HFFc6 (cell line): ENCODE measurements around the gene SSRP1. TPM values are rescaled to one million over a fixed set of nuclear protein-coding genes. Genes with fewer than 3 reads are reported as not detected.
A peak's percentile ranks its signal among the peaks of the same experiment; 100 is the strongest.

ENCODE experiments used
- DNase-seq: peaks from one replicate; pipeline ENCODE4 v3.0.0-alpha.2; 2018
- H3K27ac Mint-ChIP-seq: 2 replicates; pipeline ENCODE4 v1.8.0; 2020; ENCODE audit warnings: mild to moderate bottlenecking, mixed read lengths
- H3K27me3 Mint-ChIP-seq: 2 replicates; pipeline ENCODE4 v1.8.0; 2021; ENCODE audit warnings: mild to moderate bottlenecking, moderate library complexity, mixed read lengths; ENCODE audit not compliant: insufficient read depth
- H3K36me3 Mint-ChIP-seq: 2 replicates; pipeline ENCODE4 v1.8.0; 2021; ENCODE audit warnings: low read depth, mixed read lengths
- H3K4me1 Mint-ChIP-seq: 2 replicates; pipeline ENCODE4 v1.8.0; 2020; ENCODE audit warnings: low read depth, mixed read lengths
- H3K4me3 Mint-ChIP-seq: 2 replicates; pipeline ENCODE4 v1.8.0; 2020; ENCODE audit warnings: mild to moderate bottlenecking, moderate library complexity, mixed read lengths
- H3K9me3 Mint-ChIP-seq: 2 replicates; pipeline ENCODE4 v1.8.0; 2020; ENCODE audit warnings: mild to moderate bottlenecking, mixed read lengths
- total RNA-seq, 6 experiments: library from RNA; stranded (reverse); fragmentation: NEBNext Ultra II Directional; extraction: Animal tissue kit (Norgen Biotek cat#: 25700); gene quantifications; 2 replicates in 1 of 6; 3 replicates in 5 of 6; pipeline ENCODE4 v1.2.3, GENCODE V29; 2021
- TF ChIP-seq, protein P1 (sequence below): fragments of 200-600 bp; sonication (generic); IDR thresholded peaks from 2 replicates; pipeline ENCODE4 v1.5.0; 2021; ENCODE audit warnings: antibody characterized with exemption, mild to moderate bottlenecking

The SSRP1 gene
- total RNA-seq, 6 experiments from 2014 or later, result 84.0 to 141 (median 133) TPM

DNA sequence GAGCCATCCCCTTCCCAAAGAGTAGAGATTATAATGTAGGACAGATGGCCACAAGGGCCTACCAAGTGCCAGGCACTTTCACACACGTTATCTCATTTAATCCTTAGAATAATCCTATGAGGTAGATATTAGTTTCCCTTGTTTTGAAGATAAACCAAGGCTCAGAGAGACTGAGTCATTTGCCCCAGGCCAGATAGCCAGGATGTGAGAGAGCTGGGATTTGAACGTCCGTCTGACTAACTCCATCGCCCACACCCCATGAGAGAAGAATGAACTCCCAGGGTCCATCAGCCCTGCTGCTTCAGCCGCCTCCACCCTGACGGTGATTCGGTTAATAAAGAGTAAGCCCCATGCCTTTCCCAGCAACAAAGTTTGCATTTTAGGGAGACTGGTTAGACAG, 34.6 kb upstream of the SSRP1 start:
- TF ChIP-seq, protein P1, sequence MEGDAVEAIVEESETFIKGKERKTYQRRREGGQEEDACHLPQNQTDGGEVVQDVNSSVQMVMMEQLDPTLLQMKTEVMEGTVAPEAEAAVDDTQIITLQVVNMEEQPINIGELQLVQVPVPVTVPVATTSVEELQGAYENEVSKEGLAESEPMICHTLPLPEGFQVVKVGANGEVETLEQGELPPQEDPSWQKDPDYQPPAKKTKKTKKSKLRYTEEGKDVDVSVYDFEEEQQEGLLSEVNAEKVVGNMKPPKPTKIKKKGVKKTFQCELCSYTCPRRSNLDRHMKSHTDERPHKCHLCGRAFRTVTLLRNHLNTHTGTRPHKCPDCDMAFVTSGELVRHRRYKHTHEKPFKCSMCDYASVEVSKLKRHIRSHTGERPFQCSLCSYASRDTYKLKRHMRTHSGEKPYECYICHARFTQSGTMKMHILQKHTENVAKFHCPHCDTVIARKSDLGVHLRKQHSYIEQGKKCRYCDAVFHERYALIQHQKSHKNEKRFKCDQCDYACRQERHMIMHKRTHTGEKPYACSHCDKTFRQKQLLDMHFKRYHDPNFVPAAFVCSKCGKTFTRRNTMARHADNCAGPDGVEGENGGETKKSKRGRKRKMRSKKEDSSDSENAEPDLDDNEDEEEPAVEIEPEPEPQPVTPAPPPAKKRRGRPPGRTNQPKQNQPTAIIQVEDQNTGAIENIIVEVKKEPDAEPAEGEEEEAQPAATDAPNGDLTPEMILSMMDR, result no peak
- peaks cover 18% of the 10 kb centered on the region for H3K4me1 Mint-ChIP-seq
- peak overlapping the region; percentile 67 for H3K27ac Mint-ChIP-seq
- no peaks in the 10 kb centered on the region for H3K36me3 Mint-ChIP-seq
- peaks cover 5% of the 10 kb centered on the region for H3K27me3 Mint-ChIP-seq
- H3K9me3 Mint-ChIP-seq, result no peaks in the 10 kb centered on the region
- H3K4me3 Mint-ChIP-seq, result peak overlapping the region; percentile 10; the same call in 1 of the 2 replicates
- peak; percentile 77 for DNase-seq

DNA sequence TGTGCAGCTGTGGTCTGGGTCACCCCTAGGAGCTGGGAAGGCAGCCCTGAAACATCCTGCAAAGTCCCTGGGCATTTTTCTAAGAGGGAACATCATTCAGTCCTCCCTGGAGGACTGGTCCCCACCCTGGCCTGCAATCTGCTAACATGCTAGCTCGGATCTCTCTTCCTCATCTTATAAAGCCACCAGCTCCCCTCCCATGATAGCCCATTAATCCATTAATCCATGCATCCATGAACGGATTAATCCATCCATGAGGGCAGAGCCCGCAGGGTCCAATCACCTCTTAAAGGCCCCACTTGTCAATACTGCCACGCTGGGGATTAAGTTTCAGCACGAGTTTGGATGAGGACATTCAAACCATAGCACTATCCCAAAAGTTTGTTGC, 33.1 kb upstream of the SSRP1 start:
- Mint-ChIP-seq H3K9me3 (no peaks in the 10 kb centered on the region), H3K4me3 (no peak overlapping the region), H3K27ac (no peak overlapping the region), H3K36me3 (no peaks in the 10 kb centered on the region), H3K27me3 (peaks cover 14% of the 10 kb centered on the region), H3K4me1 (peaks cover 18% of the 10 kb centered on the region)
- DNase-seq, result no peak
- TF ChIP-seq, protein P1, result no peak

DNA sequence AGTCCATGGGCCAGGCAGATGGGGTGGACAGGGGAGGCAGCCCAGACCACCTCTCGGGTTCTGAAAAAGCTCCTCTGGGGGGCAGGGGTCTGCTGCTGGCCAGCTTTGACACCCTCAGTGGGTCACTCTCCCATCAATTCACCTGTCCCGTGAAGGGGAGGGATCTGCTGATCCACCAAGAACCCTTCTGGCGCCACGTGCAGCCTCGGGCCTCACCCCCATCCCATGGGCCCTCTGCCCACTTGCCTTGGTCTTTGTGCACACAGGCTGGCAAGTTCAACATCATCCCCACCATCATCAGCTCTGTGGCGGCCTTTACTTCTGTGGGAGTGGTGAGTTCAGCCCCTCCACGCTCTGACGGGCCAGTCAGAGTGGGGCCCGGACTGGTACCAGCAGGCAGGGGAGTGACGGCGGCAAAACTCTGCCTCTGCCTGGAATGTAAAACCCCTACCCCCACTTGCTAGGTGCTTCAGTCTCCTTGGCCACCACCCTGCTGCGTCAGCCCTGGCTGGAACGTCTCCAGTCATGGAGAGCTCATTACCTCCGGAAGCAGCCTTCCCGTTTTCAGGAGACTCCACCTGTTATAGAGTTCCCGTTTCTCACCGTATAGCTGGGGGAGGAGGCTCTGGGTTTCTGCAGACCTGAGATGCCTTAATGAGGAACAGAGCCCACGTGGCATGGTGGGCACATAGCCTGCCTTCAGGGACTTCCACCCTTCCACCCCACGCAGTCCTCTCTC, 32.6 kb upstream of the SSRP1 start:
- Mint-ChIP-seq H3K27me3 (peaks cover 18% of the 10 kb centered on the region), H3K4me3 (no peak overlapping the region), H3K36me3 (no peaks in the 10 kb centered on the region), H3K9me3 (no peaks in the 10 kb centered on the region), H3K27ac (no peak overlapping the region), H3K4me1 (peaks cover 18% of the 10 kb centered on the region)
- DNase-seq, result no peak
- TF ChIP-seq, protein P1, result no peak

DNA sequence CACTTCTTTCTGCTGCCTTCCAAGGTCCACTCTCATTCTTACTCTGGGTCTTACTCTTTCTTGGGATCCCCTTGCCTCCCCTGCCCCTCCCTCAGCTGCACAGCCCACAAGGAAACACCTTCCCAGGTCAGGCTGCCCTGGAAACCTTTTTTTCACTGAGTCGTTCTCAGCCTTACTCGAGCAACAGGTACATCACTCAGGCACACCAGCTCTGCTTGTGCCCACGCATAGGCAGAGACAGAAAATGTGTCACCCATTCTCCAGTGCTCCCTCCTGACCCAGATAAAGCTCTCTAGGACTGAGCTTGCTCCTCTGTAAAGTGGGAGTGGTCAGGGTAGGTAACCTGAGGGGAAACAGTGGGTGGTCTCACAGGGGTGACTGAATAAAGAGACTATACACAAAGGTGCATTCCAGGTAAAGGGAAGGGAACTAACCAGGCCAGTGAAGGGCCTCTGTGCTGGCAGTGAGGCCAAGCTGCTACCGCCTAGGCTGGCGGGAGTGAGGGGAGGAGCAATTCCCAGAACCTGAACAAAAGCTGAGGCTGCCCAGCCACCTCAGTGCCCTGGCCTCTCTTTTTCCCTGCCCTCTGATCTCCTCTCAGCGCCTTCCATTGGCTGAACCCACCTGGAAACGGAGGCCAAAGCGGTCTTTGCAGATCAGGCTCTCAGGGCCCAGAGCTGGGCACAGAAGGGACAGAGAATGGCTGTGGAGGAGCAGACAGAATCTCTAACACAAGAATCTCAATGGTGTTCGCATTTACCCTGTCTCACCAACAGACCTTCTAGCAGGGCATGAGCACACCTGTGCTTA, 29.4 kb upstream of the SSRP1 start:
- Mint-ChIP-seq H3K4me1 (peaks cover 6% of the 10 kb centered on the region), H3K36me3 (no peaks in the 10 kb centered on the region), H3K4me3 (no peak overlapping the region), H3K9me3 (no peaks in the 10 kb centered on the region), H3K27me3 (peaks cover 32% of the 10 kb centered on the region), H3K27ac (no peak overlapping the region)
- TF ChIP-seq, protein P1, result no peak
- no peak for DNase-seq

DNA sequence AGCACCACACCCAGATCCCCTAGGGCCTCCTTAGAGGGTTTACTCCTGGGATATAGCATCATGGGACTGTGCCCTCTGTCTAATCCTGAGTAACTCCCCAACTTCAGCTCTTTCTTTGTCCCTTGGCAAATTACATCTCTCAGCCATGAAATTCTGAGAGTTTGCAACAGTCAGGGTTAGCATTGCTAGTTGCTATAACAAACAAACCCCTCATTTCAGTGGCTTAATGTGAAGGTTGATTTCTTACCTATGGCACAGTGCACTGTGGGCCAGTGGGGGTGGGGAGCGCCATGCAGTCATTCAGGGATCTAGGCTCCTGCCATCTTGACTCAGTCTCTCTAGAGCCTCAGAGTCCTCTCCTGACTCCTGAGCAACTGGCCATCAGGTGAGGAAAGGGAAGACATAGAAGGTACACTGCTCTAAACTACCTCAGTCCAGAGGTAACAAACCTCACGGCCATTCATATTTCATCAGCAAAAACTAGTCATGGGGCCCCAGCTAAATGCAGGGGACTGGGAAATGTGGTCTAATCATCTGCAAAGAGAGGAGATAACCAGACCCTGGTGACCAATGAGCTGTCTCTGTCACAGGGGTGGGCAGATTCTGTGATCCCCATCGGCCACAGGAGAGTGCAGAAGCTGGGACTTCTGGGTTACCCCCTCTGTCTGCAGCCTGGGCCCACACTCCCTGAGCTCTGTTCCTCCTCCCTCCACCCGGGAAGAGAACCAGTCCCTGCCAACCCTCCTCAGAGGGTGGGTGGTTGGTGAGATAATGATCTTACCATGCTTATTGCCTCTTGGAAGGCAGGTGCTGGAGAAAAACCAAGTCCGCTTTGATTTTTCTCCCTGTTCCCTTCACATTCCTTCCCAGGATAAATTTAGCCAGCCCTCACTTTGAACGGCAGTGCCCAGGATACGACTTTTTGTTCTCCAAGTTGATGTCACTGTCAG, 27.7 kb upstream of the SSRP1 start:
- TF ChIP-seq, protein P1, result no peak
- no peak overlapping the region for H3K27ac Mint-ChIP-seq
- H3K4me1 Mint-ChIP-seq, result peaks cover 6% of the 10 kb centered on the region
- H3K4me3 Mint-ChIP-seq, result no peak overlapping the region
- H3K36me3 Mint-ChIP-seq, result no peaks in the 10 kb centered on the region
- H3K27me3 Mint-ChIP-seq, result peaks cover 45% of the 10 kb centered on the region
- DNase-seq, result no peak
- H3K9me3 Mint-ChIP-seq, result no peaks in the 10 kb centered on the region
